ENCODE data around the gene ZNF74.

GRCh38 chr22:20386336-20386735 is 7.6 kb upstream of the ZNF74 start:
- TF ChIP-seq CTCF (IDR thresholded peaks at IDR 0.05; ENCODE audit: borderline replicate concordance, extremely low read depth, low read length, poor library complexity, severe bottlenecking): no peak
- TF ChIP-seq EZH2 (IDR thresholded peaks at IDR 0.05; ENCODE audit: borderline replicate concordance, low read depth, low read length, severe bottlenecking): no peak

Measured in DND-41 (cell line).